ENCODE measurements around the gene WNK4. TPM values are rescaled to one million over a fixed set of nuclear protein-coding genes. Genes with fewer than 3 reads are reported as not detected.

Gene WNK4
- total and polyA plus RNA-seq, 10 of the 15 experiments (the other 5 are each of a cell fraction or from before 2014, with no cell fraction given), result 0.06 to 0.29 (median 0.13) TPM; not detected in 5

- peak; percentile 36 for TF ChIP-seq SKIL (IDR thresholded peaks at IDR 0.05; ENCODE audit: low read depth, poor library complexity, severe bottlenecking)
- no peak for TF ChIP-seq ZNF274 (IDR thresholded peaks at IDR 0.05; ENCODE audit: insufficient read depth, insufficient read length)
- no peak for TF ChIP-seq CEBPZ (IDR thresholded peaks at IDR 0.05; ENCODE audit: low read depth, low read length)
- no peak for TF ChIP-seq JUNB (IDR thresholded peaks at IDR 0.05)
- TF ChIP-seq EED (IDR thresholded peaks at IDR 0.05; ENCODE audit: low read depth), result peak; percentile 62
- TF ChIP-seq MEF2A (IDR thresholded peaks at IDR 0.05; ENCODE audit: insufficient read depth, low read depth, low read length), result no peak
- TF ChIP-seq TCF7 (IDR thresholded peaks at IDR 0.05; ENCODE audit: borderline replicate concordance), result 0 out of 2 replicates have a peak, but pooled peaks have one; percentile 50
- no peak for TF ChIP-seq CHD2 (IDR thresholded peaks at IDR 0.05; ENCODE audit: borderline replicate concordance, low read depth, low read length)
- no peak for TF ChIP-seq NRF1 (conservative IDR thresholded peaks at IDR 0.05; ENCODE audit: low read depth, low read length)
- no peak for TF ChIP-seq ZBTB4 (CRISPR knock-in tag; IDR thresholded peaks at IDR 0.05)
- peak; percentile 98 for TF ChIP-seq PML (IDR thresholded peaks at IDR 0.05; ENCODE audit: low read length)
- peak; percentile 89 for TF ChIP-seq ELK1 (IDR thresholded peaks at IDR 0.05; ENCODE audit: low read depth, low read length)
- peak; percentile 93 for TF ChIP-seq YY1 (IDR thresholded peaks at IDR 0.05; ENCODE audit: low read depth, low read length)
- TF ChIP-seq ATF3 (IDR thresholded peaks at IDR 0.05; ENCODE audit: borderline replicate concordance, extremely low read depth, low read depth, low read length), result no peak
Measured at GRCh38 chr17:42773290-42774035, 6.9 kb upstream of the WNK4 start, which contains the start of gene VPS25 (continued).

All from GM12878 (cell line).